HG02981 (cell line): ENCODE results near the gene MBD5.

ENCODE experiments used
- ATAC-seq: cut with Tn5 transposase; IDR thresholded peaks from one replicate; pipeline ENCODE4 v1.9.1; 2021; ENCODE audit warnings: mild to moderate bottlenecking, moderate library complexity; ENCODE audit not compliant: unreplicated experiment

The MBD5 gene

GRCh38 chr2:148515976-148516375 lies 495.1 kb downstream of the MBD5 start:
- no peak for ATAC-seq

GRCh38 chr2:148517296-148517695 lies 496.4 kb downstream of the MBD5 start:
- ATAC-seq = no peak

- ATAC-seq = no peak
Observed at GRCh38 chr2:148517822-148518221, 496.9 kb downstream of the MBD5 start.

- no peak for ATAC-seq
Observed at GRCh38 chr2:148519013-148519412, 498.1 kb downstream of the MBD5 start.

GRCh38 chr2:148521181-148521580 lies 500.3 kb downstream of the MBD5 start:
- no peak for ATAC-seq

- ATAC-seq = no peak
Observed at GRCh38 chr2:148523315-148523714, 502.4 kb downstream of the MBD5 start.

- no peak for ATAC-seq
Observed at GRCh38 chr2:148524519-148524919, 503.6 kb downstream of the MBD5 start.

- ATAC-seq = no peak
Observed at GRCh38 chr2:148525130-148525529, 504.2 kb downstream of the MBD5 start.

GRCh38 chr2:148526509-148527346 lies 505.8 kb downstream of the MBD5 start:
- no peak for ATAC-seq

GRCh38 chr2:148527488-148528340 lies 506.8 kb downstream of the MBD5 start:
- ATAC-seq = no peak

GRCh38 chr2:148528356-148529064 lies 507.6 kb downstream of the MBD5 start:
- ATAC-seq = no peak

GRCh38 chr2:148529745-148530144 lies 508.9 kb downstream of the MBD5 start:
- no peak for ATAC-seq

GRCh38 chr2:148530350-148530749 lies 509.5 kb downstream of the MBD5 start:
- ATAC-seq = no peak

GRCh38 chr2:148531235-148531634 lies 510.3 kb downstream of the MBD5 start:
- ATAC-seq = no peak

- no peak for ATAC-seq
Observed at GRCh38 chr2:148531669-148532428, 511.0 kb downstream of the MBD5 start.

GRCh38 chr2:148533004-148533403 lies 512.1 kb downstream of the MBD5 start:
- no peak for ATAC-seq

GRCh38 chr2:148533685-148534084 lies 512.8 kb downstream of the MBD5 start:
- ATAC-seq = no peak

- no peak for ATAC-seq
Observed at GRCh38 chr2:148534416-148535204, 513.7 kb downstream of the MBD5 start.

- no peak for ATAC-seq
Observed at GRCh38 chr2:148538375-148538774, 517.5 kb downstream of the MBD5 start.

GRCh38 chr2:148540022-148540421 lies 519.1 kb downstream of the MBD5 start:
- no peak for ATAC-seq
